Measurements from ENCODE around the gene STK17A. TPM values are rescaled to one million over a fixed set of nuclear protein-coding genes. Genes with fewer than 3 reads are reported as not detected.

STK17A gene
- total RNA-seq (15.5 TPM), polyA plus RNA-seq (ENCODE audit: insufficient read depth, low read depth, low replicate concordance) (12.8 TPM)
- long read RNA-seq, donor 1, partial matches to known transcripts = 31 of 35 reads
- long read RNA-seq, donor 1, other reads (novel, unspliced or antisense) = 0 of 35 reads
- long read RNA-seq, donor 2, transcript STK17A-201 (7 exons, 3,368 nt) = major isoform, 5 of 5 reads
- long read RNA-seq, donor 2, partial matches to known transcripts = 0 of 5 reads
- long read RNA-seq, donor 2, other reads (novel, unspliced or antisense) = 0 of 5 reads
- long read RNA-seq, donor 3, partial matches to known transcripts = 5 of 9 reads
- long read RNA-seq, donor 3, other reads (novel, unspliced or antisense) = 0 of 9 reads
- long read RNA-seq, donor 4, partial matches to known transcripts = 0 of 4 reads
- long read RNA-seq, donor 4, other reads (novel, unspliced or antisense) = 0 of 4 reads
- long read RNA-seq, donor 5, partial matches to known transcripts = 0 of 1 reads
- long read RNA-seq, donor 5, other reads (novel, unspliced or antisense) = 0 of 1 reads
- long read RNA-seq, donor 6, partial matches to known transcripts = 0 of 1 reads
- long read RNA-seq, donor 6, other reads (novel, unspliced or antisense) = 0 of 1 reads
- long read RNA-seq, donor 7, transcript STK17A-201 (7 exons, 3,368 nt) = major isoform, 7 of 13 reads
- long read RNA-seq, donor 7, partial matches to known transcripts = 1 of 13 reads
- long read RNA-seq, donor 7, other reads (novel, unspliced or antisense) = 5 of 13 reads
- long read RNA-seq, donor 8, transcript STK17A-201 (7 exons, 3,368 nt) = major isoform, 6 of 37 reads
- long read RNA-seq, donor 8, partial matches to known transcripts = 15 of 37 reads
- long read RNA-seq, donor 8, other reads (novel, unspliced or antisense) = 16 of 37 reads
- long read RNA-seq, donor 9, partial matches to known transcripts = 0 of 3 reads
- long read RNA-seq, donor 9, other reads (novel, unspliced or antisense) = 0 of 3 reads
- long read RNA-seq, donor 10, partial matches to known transcripts = 64 of 68 reads
- long read RNA-seq, donor 10, other reads (novel, unspliced or antisense) = 0 of 68 reads

GRCh38 chr7:43582503-43583423 is at the start of gene STK17A:
TSS of gene STK17A (plus strand) at chr7:43583108. CDS start at chr7:43583244, 136 bp downstream.
- intact Hi-C loops (cut with DNase I) = loop anchor here (5.0 kb wide), 1 partner anchor 115 kb away; no protein-coding TSS in a partner anchor
- Histone ChIP-seq H3K27me3 (ENCODE audit: control insufficient read depth, insufficient read depth, low read length) (no peaks in the 10 kb centered on the region), H3K4me3 (ENCODE audit: low read length in 3 of 3) (peak within 1 kb of the TSS; percentile 75 to 86 (median 86)), H3K9me3 (ENCODE audit: control insufficient read depth in 2 of 3, insufficient read depth in 1 of 3, low read length in 3 of 3) (no peaks in the 10 kb centered on the region), H3K36me3 (ENCODE audit: control insufficient read depth in 2 of 3, insufficient read depth in 3 of 3, low read length in 3 of 3) (no peaks in the 10 kb centered on the region), H3K4me1 (ENCODE audit: control insufficient read depth in 2 of 3, insufficient read depth in 2 of 3, low read depth in 1 of 3, low read length in 3 of 3) (peaks cover 0 to 5% (median 4%) of the 10 kb centered on the region in 3 donors), H3K9ac (ENCODE audit: low read length in 3 of 3) (peak within 1 kb of the TSS; percentile 14 to 85 (median 56)), H3K27ac (ENCODE audit: low read depth in 2 of 2, low read length in 2 of 2) (peak within 1 kb of the TSS; percentile 89)
- DNase-seq (peak; percentile 95 to 97 (median 97)), FAIRE-seq (no peak)
- TF ChIP-seq, protein P1, sequence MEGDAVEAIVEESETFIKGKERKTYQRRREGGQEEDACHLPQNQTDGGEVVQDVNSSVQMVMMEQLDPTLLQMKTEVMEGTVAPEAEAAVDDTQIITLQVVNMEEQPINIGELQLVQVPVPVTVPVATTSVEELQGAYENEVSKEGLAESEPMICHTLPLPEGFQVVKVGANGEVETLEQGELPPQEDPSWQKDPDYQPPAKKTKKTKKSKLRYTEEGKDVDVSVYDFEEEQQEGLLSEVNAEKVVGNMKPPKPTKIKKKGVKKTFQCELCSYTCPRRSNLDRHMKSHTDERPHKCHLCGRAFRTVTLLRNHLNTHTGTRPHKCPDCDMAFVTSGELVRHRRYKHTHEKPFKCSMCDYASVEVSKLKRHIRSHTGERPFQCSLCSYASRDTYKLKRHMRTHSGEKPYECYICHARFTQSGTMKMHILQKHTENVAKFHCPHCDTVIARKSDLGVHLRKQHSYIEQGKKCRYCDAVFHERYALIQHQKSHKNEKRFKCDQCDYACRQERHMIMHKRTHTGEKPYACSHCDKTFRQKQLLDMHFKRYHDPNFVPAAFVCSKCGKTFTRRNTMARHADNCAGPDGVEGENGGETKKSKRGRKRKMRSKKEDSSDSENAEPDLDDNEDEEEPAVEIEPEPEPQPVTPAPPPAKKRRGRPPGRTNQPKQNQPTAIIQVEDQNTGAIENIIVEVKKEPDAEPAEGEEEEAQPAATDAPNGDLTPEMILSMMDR (IDR thresholded peaks at IDR 0.05; ENCODE audit: borderline replicate concordance, extremely low read depth, insufficient read depth) = peak; percentile 100

DNA sequence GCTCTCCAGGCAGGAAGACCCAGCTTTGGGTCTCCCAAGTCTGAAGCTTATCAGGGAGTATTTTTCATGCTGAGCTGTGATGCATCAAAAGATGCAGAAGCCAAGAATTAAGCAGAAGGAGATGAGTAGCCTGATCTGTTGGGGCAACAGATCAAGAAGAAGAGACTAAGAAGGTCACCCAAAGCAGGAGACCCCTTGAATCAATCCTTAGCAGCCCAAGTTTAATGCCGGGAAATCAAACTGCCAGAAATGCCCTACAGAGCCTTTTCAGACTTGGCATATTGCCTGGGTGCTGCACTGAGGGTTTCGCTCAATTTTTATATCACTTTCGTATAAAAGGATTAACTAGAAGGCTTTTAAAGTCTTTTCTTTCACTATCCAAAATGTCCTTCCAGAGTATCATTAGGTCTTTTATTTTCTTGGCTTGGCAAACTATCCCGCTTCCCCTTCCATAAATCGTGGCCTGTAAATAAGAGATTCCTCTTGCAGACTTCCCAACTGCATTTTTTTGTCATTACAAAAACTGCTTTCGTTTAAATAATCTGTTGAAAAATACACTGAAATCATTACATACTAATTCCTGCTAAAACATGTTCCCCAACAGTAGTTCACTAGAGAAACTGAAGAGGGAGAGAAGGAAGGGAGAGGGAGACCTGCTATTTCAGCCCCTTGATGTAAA is 49.0 kb upstream of the STK17A start:
- H3K27ac ChIP-seq (ENCODE audit: low read depth in 2 of 2, low read length in 2 of 2) = no peak overlapping the region
- intact Hi-C loops (cut with DNase I) = no loop called here
- no peak overlapping the region for H3K9ac ChIP-seq (ENCODE audit: low read length in 3 of 3)
- DNase-seq = peak in 2 of 5 donors; percentile 22 to 74
- H3K36me3 ChIP-seq (ENCODE audit: control insufficient read depth in 2 of 3, insufficient read depth in 3 of 3, low read length in 3 of 3) = no peaks in the 10 kb centered on the region
- H3K27me3 ChIP-seq (ENCODE audit: control insufficient read depth, insufficient read depth, low read length) = no peaks in the 10 kb centered on the region
- no peak overlapping the region for H3K4me3 ChIP-seq (ENCODE audit: low read length in 3 of 3)
- no peaks in the 10 kb centered on the region for H3K4me1 ChIP-seq (ENCODE audit: control insufficient read depth in 2 of 3, insufficient read depth in 2 of 3, low read depth in 1 of 3, low read length in 3 of 3)
- no peaks in the 10 kb centered on the region for H3K9me3 ChIP-seq (ENCODE audit: control insufficient read depth in 2 of 3, insufficient read depth in 1 of 3, low read length in 3 of 3)
- TF ChIP-seq, protein P1 (IDR thresholded peaks at IDR 0.05; ENCODE audit: borderline replicate concordance, extremely low read depth, insufficient read depth) = no peak
- no peak for FAIRE-seq

DNA sequence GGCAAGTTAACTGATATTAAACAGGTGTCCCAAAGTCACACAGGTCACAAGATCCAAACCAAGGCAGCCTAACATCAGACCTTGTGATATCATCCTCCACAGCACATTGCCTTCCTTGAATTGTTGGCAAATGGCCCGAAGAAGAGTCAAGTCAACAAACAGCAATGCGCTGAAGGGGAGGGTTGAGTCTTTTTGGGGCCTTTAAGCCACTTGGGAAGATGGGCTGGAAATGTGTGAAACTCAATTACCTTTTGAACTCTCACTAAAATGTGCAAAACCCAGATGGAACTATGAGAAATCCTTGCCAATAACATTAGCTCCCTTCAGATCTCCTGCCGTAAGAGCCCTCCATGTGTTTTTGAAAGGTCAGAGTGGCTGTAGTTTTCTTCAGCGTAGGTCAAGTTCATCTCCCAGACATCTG is 47.9 kb upstream of the STK17A start:
- intact Hi-C loops (cut with DNase I) = no loop called here
- no peak for DNase-seq
- FAIRE-seq = no peak
- H3K27me3 ChIP-seq (ENCODE audit: control insufficient read depth, insufficient read depth, low read length) = no peaks in the 10 kb centered on the region
- H3K4me1 ChIP-seq (ENCODE audit: control insufficient read depth in 2 of 3, insufficient read depth in 2 of 3, low read depth in 1 of 3, low read length in 3 of 3) = no peaks in the 10 kb centered on the region
- TF ChIP-seq, protein P1 (IDR thresholded peaks at IDR 0.05; ENCODE audit: borderline replicate concordance, extremely low read depth, insufficient read depth) = no peak
- H3K9ac ChIP-seq (ENCODE audit: low read length in 3 of 3) = no peak overlapping the region
- H3K4me3 ChIP-seq (ENCODE audit: low read length in 3 of 3) = no peak overlapping the region
- no peaks in the 10 kb centered on the region for H3K36me3 ChIP-seq (ENCODE audit: control insufficient read depth in 2 of 3, insufficient read depth in 3 of 3, low read length in 3 of 3)
- no peaks in the 10 kb centered on the region for H3K9me3 ChIP-seq (ENCODE audit: control insufficient read depth in 2 of 3, insufficient read depth in 1 of 3, low read length in 3 of 3)
- no peak overlapping the region for H3K27ac ChIP-seq (ENCODE audit: low read depth in 2 of 2, low read length in 2 of 2)
